ENCODE measurements around the gene NSUN6. TPM values are rescaled to one million over a fixed set of nuclear protein-coding genes. Genes with fewer than 3 reads are reported as not detected.

NSUN6 gene
- total RNA-seq, 4 donors from 2014 or later = 5.0 to 10.4 (median 5.7) TPM

GRCh38 chr10:18497806-18498369, 153.5 kb downstream of the NSUN6 start:
- no peaks in the 10 kb centered on the region for H3K27me3 ChIP-seq
- no peak overlapping the region for H3K27ac ChIP-seq (replicated peaks in 1 of 4)
- intact Hi-C loops (cut with DNase I) = no loop called here
- H3K4me1 ChIP-seq = peaks cover 0 to 28% (median 23%) of the 10 kb centered on the region in 4 donors
- WGBS = 72% methylated on average over 8 of the region's 8 CpGs
- H3K9me3 ChIP-seq = no peaks in the 10 kb centered on the region
- TF ChIP-seq EP300 (IDR thresholded peaks at IDR 0.05) (no peak), CTCF (IDR thresholded peaks at IDR 0.05) (no peak), POLR2AphosphoS5 (IDR thresholded peaks at IDR 0.05) (no peak), POLR2A (IDR thresholded peaks at IDR 0.05; ENCODE audit: low read depth) (no peak)
- no peak for DNase-seq (ENCODE audit: extremely low spot score)
- peaks cover 0 to 18% (median 0%) of the 10 kb centered on the region in 4 donors for H3K36me3 ChIP-seq
- no peak overlapping the region for H3K4me3 ChIP-seq

Other genes with a start within 250 kb of the NSUN6 start
- gene ARL5B, start 7.8 kb upstream of the NSUN6 start, total RNA-seq = 10 to 100 TPM in 1 of 4 donors, 1 to 10 TPM in 3; 7.5 to 14.7 (median 8.9) TPM